HEK293T (cell line): ENCODE data around the gene NOTCH1.

ENCODE experiments used
- ARNT ChIP-seq: fragments of 450-650 bp; IDR thresholded peaks from 2 replicates; pipeline ENCODE4 v1.6.1; 2017; ENCODE audit warnings: mild to moderate bottlenecking
- BHLHE40 ChIP-seq: fragments of 450-650 bp; IDR thresholded peaks from 2 replicates; pipeline ENCODE4 v1.6.1; 2016; ENCODE audit warnings: mild to moderate bottlenecking, moderate library complexity, borderline replicate concordance
- CTBP1 ChIP-seq: fragments of 450-650 bp; IDR thresholded peaks from 2 replicates; pipeline ENCODE4 v1.6.1; 2016; ENCODE audit warnings: borderline replicate concordance
- ELF4 ChIP-seq: fragments of 450-650 bp; IDR thresholded peaks from 2 replicates; pipeline ENCODE4 v1.6.1; 2017; ENCODE audit warnings: antibody characterized with exemption
- FOXA1 ChIP-seq: fragments of 450-650 bp; IDR thresholded peaks from 2 replicates; pipeline ENCODE4 v1.6.1; 2016; ENCODE audit warnings: mild to moderate bottlenecking
- FOXK2 ChIP-seq: fragments of 450-650 bp; IDR thresholded peaks from 2 replicates; pipeline ENCODE4 v1.6.1; 2016; ENCODE audit warnings: mild to moderate bottlenecking
- FOXM1 ChIP-seq: fragments of 450-650 bp; IDR thresholded peaks from 2 replicates; pipeline ENCODE4 v1.6.1; 2017; ENCODE audit warnings: mild to moderate bottlenecking, borderline replicate concordance
- HDGF ChIP-seq: fragments of 450-650 bp; IDR thresholded peaks from 2 replicates; pipeline ENCODE4 v1.6.1; 2017; ENCODE audit warnings: antibody characterized with exemption, borderline replicate concordance
- LEF1 ChIP-seq: fragments of 450-650 bp; IDR thresholded peaks from 2 replicates; pipeline ENCODE4 v1.6.1; 2017; ENCODE audit warnings: mild to moderate bottlenecking, borderline replicate concordance
- NFRKB ChIP-seq: fragments of 450-650 bp; IDR thresholded peaks from 2 replicates; pipeline ENCODE4 v1.6.1; 2016; ENCODE audit warnings: mild to moderate bottlenecking, moderate library complexity
- PKNOX1 ChIP-seq: fragments of 450-650 bp; IDR thresholded peaks from 2 replicates; pipeline ENCODE4 v1.6.1; 2016
- SP1 ChIP-seq: fragments of 450-650 bp; IDR thresholded peaks from 2 replicates; pipeline ENCODE4 v1.6.1; 2017
- TARDBP ChIP-seq: fragments of 450-650 bp; IDR thresholded peaks from 2 replicates; pipeline ENCODE4 v1.6.1; 2016
- ZNF384 ChIP-seq: fragments of 450-650 bp; IDR thresholded peaks from 2 replicates; pipeline ENCODE4 v1.6.1; 2016

GRCh38 chr9:136572003-136572827 is 26.4 kb upstream of the NOTCH1 start:
- TF ChIP-seq FOXM1: no peak
- no peak for TF ChIP-seq FOXK2
- no peak for TF ChIP-seq NFRKB
- TF ChIP-seq SP1: no peak
- TF ChIP-seq FOXA1: no peak
- TF ChIP-seq ELF4: no peak
- no peak for TF ChIP-seq BHLHE40
- no peak for TF ChIP-seq CTBP1
- TF ChIP-seq ARNT: no peak
- no peak for TF ChIP-seq TARDBP
- no peak for TF ChIP-seq LEF1
- no peak for TF ChIP-seq HDGF
- TF ChIP-seq ZNF384: no peak
- TF ChIP-seq PKNOX1: no peak
